ENCODE data around the gene FAM151B. TPM values are rescaled to one million over a fixed set of nuclear protein-coding genes. Genes with fewer than 3 reads are reported as not detected.

FAM151B gene, protein sequence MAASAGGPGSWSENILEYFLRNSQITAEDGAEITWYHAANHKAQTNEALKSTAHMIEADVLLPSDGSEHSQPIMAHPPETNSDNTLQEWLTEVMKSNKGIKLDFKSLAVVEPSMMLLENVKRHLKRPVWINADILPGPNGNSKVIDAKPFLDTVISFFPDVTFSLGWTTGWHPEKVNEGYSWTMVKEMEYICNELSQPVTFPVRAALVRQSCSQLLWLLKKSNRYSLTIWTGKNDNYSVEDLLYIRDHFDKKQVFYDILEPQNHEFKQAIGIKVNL
- total RNA-seq (1 to 10 TPM; 2.0 to 6.6 (median 3.5) TPM), polyA plus RNA-seq (under 1 TPM; 0.35 to 0.70 (median 0.44) TPM)
- long read RNA-seq, donor 1: 0 reads
- long read RNA-seq, donor 2: 0 reads

DNA sequence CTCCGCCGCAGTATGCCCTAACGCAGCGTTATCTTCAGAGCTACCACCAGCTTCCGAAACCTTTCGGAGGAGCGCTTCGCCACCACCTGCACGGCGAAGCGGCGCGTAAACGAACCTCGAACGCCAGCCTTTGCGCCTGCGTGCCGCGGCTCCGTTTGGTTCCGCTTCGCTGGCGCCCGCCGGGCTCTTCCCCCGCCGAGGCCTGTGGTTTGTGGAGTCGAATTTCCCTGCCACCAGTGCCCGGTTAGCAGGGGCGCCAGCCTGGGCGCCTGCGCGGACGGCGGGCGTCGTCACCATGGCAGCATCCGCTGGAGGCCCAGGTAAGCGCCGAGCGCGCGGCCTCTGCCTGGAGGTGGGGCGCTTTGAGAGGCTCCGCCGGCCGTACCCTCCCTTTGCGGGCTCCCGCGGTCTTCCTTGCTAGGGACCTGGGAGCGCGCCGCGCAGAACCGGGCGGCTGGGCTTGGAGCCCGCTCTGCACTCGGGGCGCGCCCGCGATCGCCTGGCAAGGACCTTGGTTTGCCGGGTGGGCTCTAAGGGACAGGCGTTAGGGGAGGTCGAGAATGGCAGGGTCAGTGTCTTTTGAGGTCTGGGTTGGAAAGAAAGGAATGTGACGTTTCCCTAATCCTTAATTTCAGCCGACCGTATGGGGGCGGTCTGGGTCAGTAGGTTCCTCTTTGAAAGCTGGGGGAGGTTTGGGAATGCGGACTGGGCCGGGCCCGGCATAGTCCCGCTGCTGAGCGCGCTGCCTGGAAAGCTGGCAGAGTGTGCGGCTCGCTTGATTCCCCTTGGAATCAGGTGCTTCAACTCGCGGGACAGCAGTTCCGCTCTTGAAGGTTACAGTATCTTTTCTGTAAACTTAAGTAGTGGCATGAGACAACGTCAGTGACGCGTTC is at the start of gene FAM151B:
TSS of gene FAM151B (plus strand) at position 272 of the 893 bp plus-strand sequence. CDS start at position 296, 24 bp downstream.
- H3K4me3 ChIP-seq: peak within 1 kb of the TSS; percentile 44 to 83 (median 71)
- H3K27ac ChIP-seq: peak within 1 kb of the TSS; percentile 5 to 89 (median 82)
- DNase-seq: peak; percentile 94
- 1 to 2% (median 1%) methylated on average over 45 to 85 of the region's 85 CpGs for WGBS, 5 donors
- peaks cover 0 to 18% (median 0%) of the 10 kb centered on the region in 7 donors for H3K27me3 ChIP-seq (replicated peaks in 1 of 7)
- peaks cover under 1 to 18% (median 13%) of the 10 kb centered on the region in 8 donors for H3K9me3 ChIP-seq
- peaks cover 0 to 1% (median 0%) of the 10 kb centered on the region in 6 donors for H3K36me3 ChIP-seq
- no peak for TF ChIP-seq POLR2A (IDR thresholded peaks at IDR 0.05)
- TF ChIP-seq POLR2AphosphoS5 (IDR thresholded peaks at IDR 0.05): peak; percentile 68 to 86 (median 83)
- TF ChIP-seq, protein P1, sequence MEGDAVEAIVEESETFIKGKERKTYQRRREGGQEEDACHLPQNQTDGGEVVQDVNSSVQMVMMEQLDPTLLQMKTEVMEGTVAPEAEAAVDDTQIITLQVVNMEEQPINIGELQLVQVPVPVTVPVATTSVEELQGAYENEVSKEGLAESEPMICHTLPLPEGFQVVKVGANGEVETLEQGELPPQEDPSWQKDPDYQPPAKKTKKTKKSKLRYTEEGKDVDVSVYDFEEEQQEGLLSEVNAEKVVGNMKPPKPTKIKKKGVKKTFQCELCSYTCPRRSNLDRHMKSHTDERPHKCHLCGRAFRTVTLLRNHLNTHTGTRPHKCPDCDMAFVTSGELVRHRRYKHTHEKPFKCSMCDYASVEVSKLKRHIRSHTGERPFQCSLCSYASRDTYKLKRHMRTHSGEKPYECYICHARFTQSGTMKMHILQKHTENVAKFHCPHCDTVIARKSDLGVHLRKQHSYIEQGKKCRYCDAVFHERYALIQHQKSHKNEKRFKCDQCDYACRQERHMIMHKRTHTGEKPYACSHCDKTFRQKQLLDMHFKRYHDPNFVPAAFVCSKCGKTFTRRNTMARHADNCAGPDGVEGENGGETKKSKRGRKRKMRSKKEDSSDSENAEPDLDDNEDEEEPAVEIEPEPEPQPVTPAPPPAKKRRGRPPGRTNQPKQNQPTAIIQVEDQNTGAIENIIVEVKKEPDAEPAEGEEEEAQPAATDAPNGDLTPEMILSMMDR (IDR thresholded peaks at IDR 0.05 in 8 of 11, conservative IDR thresholded peaks at IDR 0.05 in 3 of 11): peak in 2 of 11 experiments; percentile 6 to 7
- intact Hi-C loops (cut with DNase I; ENCODE audit: low total_unique reads): loop anchor here (10.0 kb wide), 1 partner anchor 187 kb away; no protein-coding TSS in a partner anchor
- H3K4me1 ChIP-seq: peaks cover 0 to 31% (median 19%) of the 10 kb centered on the region in 6 donors

DNA sequence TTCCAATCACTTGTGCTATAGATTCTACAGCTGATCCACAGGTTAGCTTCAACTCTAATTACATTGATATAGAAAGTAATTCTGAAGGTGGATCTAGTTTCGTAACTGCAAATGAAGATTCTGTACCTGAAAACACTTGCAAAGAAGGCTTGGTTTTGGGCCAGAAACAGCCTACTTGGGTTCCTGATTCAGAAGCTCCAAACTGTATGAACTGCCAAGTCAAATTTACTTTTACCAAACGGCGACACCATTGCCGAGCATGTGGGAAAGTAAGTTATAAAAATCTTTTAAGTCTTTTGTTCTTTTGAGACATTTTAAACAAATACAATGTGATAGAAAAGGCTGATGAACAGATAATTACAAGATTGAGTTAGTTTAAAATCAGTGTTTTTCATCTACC is 49.2 kb upstream of the FAM151B start:
- no peak for DNase-seq
- intact Hi-C loops (cut with DNase I; ENCODE audit: low total_unique reads): no loop called here
- H3K9me3 ChIP-seq: no peaks in the 10 kb centered on the region
- peaks cover 0 to 93% (median 32%) of the 10 kb centered on the region in 6 donors for H3K36me3 ChIP-seq
- H3K4me1 ChIP-seq: peaks cover 0 to 3% (median 0%) of the 10 kb centered on the region in 6 donors
- H3K4me3 ChIP-seq: no peak overlapping the region
- 92 to 97% (median 95%) methylated on average over 4 of the region's 4 CpGs for WGBS, 5 donors
- H3K27ac ChIP-seq: no peak overlapping the region
- no peaks in the 10 kb centered on the region for H3K27me3 ChIP-seq (replicated peaks in 1 of 7)
- TF ChIP-seq, protein P1 (IDR thresholded peaks at IDR 0.05 in 8 of 11, conservative IDR thresholded peaks at IDR 0.05 in 3 of 11): no peak
- TF ChIP-seq POLR2AphosphoS5 (IDR thresholded peaks at IDR 0.05) (no peak), POLR2A (IDR thresholded peaks at IDR 0.05) (no peak)

DNA sequence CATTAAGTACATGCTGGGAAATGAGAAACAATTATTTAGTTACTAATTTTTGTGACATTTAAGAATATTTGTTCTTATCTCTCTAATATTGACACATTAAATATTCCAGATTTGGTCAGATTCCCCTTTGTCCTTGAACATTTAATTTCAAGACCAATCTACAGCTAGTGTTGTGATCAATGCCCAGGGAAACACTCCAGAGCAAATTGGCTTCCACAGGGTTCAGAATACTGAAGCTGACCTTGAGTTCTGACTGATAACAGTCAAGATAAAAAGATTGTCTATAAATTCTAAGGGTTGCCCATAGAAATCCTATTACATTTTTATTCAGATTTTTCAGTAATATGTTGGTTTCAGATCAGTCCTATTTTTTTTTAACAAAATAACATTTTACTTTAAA is 48.7 kb upstream of the FAM151B start:
- peaks cover 0 to 96% (median 33%) of the 10 kb centered on the region in 6 donors for H3K36me3 ChIP-seq
- no peak for DNase-seq
- no peak for TF ChIP-seq POLR2AphosphoS5 (IDR thresholded peaks at IDR 0.05)
- TF ChIP-seq, protein P1 (IDR thresholded peaks at IDR 0.05 in 8 of 11, conservative IDR thresholded peaks at IDR 0.05 in 3 of 11): no peak
- TF ChIP-seq POLR2A (IDR thresholded peaks at IDR 0.05): no peak
- peaks cover 0 to 3% (median 0%) of the 10 kb centered on the region in 6 donors for H3K4me1 ChIP-seq
- H3K4me3 ChIP-seq: no peak overlapping the region
- no peaks in the 10 kb centered on the region for H3K9me3 ChIP-seq
- no peaks in the 10 kb centered on the region for H3K27me3 ChIP-seq (replicated peaks in 1 of 7)
- no peak overlapping the region for H3K27ac ChIP-seq
- intact Hi-C loops (cut with DNase I; ENCODE audit: low total_unique reads): no loop called here
